ENCODE results near the gene PNPLA4. TPM values are rescaled to one million over a fixed set of nuclear protein-coding genes. Genes with fewer than 3 reads are reported as not detected.

Gene PNPLA4
- total and polyA plus RNA-seq, 2 experiments from 2014 or later: 19.4 to 20.0 TPM

DNA sequence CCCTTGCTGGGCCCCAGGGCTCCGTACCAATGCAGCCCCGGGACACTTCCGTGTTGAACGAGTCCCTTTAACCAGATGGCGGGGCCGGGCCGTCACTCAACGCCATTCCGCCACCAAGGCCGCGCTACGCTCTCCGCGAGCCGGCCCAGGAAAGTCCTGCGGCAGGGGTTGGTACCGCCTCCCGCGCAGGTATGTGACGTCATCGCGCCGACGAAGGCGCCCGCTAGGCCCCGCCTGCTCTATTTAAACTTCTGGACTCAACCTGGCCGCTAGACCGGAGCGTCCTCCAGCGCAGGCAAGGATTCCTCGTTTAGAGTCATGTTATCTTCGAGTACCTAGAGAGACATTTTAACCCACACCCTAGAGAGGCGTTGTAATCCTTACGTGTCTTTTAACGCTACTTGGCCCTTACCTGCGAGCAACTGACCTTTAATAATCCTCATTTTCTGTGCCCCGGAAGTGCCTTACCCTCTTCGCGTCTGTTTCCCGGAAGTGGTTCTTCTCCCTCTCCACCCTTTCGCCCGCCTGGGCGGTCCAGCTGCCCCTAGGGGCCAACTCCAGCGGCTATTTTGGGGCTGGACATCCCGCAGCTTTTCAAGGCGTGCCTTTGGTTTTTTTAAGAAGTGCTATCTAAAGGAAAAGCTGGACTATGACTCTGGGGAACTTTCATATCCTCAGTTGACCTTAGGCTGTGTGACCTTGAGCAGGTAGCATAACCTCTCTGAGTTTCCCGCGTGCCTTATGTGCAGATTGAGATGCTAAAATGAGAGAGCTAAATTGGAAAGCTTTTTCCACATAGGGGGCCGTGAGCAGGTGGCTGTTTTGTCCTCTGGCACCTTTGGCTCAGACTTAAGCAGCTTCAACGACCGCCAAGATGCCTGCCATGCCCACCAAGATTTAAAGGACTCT, at the start of gene PNPLA4 (continued):
- TF ChIP-seq, protein P1, sequence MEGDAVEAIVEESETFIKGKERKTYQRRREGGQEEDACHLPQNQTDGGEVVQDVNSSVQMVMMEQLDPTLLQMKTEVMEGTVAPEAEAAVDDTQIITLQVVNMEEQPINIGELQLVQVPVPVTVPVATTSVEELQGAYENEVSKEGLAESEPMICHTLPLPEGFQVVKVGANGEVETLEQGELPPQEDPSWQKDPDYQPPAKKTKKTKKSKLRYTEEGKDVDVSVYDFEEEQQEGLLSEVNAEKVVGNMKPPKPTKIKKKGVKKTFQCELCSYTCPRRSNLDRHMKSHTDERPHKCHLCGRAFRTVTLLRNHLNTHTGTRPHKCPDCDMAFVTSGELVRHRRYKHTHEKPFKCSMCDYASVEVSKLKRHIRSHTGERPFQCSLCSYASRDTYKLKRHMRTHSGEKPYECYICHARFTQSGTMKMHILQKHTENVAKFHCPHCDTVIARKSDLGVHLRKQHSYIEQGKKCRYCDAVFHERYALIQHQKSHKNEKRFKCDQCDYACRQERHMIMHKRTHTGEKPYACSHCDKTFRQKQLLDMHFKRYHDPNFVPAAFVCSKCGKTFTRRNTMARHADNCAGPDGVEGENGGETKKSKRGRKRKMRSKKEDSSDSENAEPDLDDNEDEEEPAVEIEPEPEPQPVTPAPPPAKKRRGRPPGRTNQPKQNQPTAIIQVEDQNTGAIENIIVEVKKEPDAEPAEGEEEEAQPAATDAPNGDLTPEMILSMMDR (conservative IDR thresholded peaks at IDR 0.05; ENCODE audit: low read depth in 2 of 2): peak; percentile 27 to 51; a peak in 3 of 4 replicates

- H3K27me3 Mint-ChIP-seq (ENCODE audit: insufficient read depth, low read depth, poor library complexity): peaks cover 1% of the 10 kb centered on the region
- no peak overlapping the region for H3K4me3 ChIP-seq
- no peaks in the 10 kb centered on the region for H3F3A ChIP-seq (replicated peaks; ENCODE audit: low read depth)
- 0 out of 3 replicates have a peak, but pooled peaks cover under 1% of the 10 kb centered on the region for H3K9me3 Mint-ChIP-seq
- ATAC-seq (no peak), DNase-seq (ENCODE audit: low spot score) (no peak)
- no peaks in the 10 kb centered on the region for H3K4me1 ChIP-seq (ENCODE audit: insufficient read depth)
- no peak overlapping the region for H2AFZ ChIP-seq
- H3K36me3 Mint-ChIP-seq (ENCODE audit: low read depth): no peaks in the 10 kb centered on the region
- no peak overlapping the region for H3K4me3 Mint-ChIP-seq
- H3K4me2 ChIP-seq: no peak overlapping the region
- H3K27ac ChIP-seq (ENCODE audit: low read depth): no peak overlapping the region
- H3K36me3 ChIP-seq (ENCODE audit: insufficient read depth): no peaks in the 10 kb centered on the region
- H3K4me1 Mint-ChIP-seq: no peaks in the 10 kb centered on the region
- H4K20me1 ChIP-seq (replicated peaks; ENCODE audit: insufficient read depth): no peaks in the 10 kb centered on the region
- no peak overlapping the region for H3K27ac Mint-ChIP-seq
- H3K9me2 ChIP-seq (ENCODE audit: insufficient read depth): no peaks in the 10 kb centered on the region
- no peaks in the 10 kb centered on the region for H3K27me3 ChIP-seq (ENCODE audit: insufficient read depth)
- no peaks in the 10 kb centered on the region for H3K79me2 ChIP-seq (replicated peaks; ENCODE audit: insufficient read depth)
- no peak for TF ChIP-seq CREB1 (CRISPR knock-in tag; IDR thresholded peaks at IDR 0.05; ENCODE audit: low read depth)
- no peak for TF ChIP-seq POLR2AphosphoS5 (IDR thresholded peaks at IDR 0.05; ENCODE audit: low read depth)
- no peak for TF ChIP-seq NANOG (IDR thresholded peaks at IDR 0.05; ENCODE audit: borderline replicate concordance)
- TF ChIP-seq ZNF114 (CRISPR knock-in tag; IDR thresholded peaks at IDR 0.05): no peak
- TF ChIP-seq, protein P2, sequence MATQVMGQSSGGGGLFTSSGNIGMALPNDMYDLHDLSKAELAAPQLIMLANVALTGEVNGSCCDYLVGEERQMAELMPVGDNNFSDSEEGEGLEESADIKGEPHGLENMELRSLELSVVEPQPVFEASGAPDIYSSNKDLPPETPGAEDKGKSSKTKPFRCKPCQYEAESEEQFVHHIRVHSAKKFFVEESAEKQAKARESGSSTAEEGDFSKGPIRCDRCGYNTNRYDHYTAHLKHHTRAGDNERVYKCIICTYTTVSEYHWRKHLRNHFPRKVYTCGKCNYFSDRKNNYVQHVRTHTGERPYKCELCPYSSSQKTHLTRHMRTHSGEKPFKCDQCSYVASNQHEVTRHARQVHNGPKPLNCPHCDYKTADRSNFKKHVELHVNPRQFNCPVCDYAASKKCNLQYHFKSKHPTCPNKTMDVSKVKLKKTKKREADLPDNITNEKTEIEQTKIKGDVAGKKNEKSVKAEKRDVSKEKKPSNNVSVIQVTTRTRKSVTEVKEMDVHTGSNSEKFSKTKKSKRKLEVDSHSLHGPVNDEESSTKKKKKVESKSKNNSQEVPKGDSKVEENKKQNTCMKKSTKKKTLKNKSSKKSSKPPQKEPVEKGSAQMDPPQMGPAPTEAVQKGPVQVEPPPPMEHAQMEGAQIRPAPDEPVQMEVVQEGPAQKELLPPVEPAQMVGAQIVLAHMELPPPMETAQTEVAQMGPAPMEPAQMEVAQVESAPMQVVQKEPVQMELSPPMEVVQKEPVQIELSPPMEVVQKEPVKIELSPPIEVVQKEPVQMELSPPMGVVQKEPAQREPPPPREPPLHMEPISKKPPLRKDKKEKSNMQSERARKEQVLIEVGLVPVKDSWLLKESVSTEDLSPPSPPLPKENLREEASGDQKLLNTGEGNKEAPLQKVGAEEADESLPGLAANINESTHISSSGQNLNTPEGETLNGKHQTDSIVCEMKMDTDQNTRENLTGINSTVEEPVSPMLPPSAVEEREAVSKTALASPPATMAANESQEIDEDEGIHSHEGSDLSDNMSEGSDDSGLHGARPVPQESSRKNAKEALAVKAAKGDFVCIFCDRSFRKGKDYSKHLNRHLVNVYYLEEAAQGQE (IDR thresholded peaks at IDR 0.05; ENCODE audit: unreplicated experiment): no peak
- TF ChIP-seq ZNF462 (CRISPR knock-in tag; IDR thresholded peaks at IDR 0.05): no peak
- no peak for TF ChIP-seq JUNB (IDR thresholded peaks at IDR 0.05; ENCODE audit: unreplicated experiment)
- TF ChIP-seq ZNF331 (CRISPR knock-in tag; IDR thresholded peaks at IDR 0.05; ENCODE audit: low read depth): no peak
- TF ChIP-seq, protein P3, sequence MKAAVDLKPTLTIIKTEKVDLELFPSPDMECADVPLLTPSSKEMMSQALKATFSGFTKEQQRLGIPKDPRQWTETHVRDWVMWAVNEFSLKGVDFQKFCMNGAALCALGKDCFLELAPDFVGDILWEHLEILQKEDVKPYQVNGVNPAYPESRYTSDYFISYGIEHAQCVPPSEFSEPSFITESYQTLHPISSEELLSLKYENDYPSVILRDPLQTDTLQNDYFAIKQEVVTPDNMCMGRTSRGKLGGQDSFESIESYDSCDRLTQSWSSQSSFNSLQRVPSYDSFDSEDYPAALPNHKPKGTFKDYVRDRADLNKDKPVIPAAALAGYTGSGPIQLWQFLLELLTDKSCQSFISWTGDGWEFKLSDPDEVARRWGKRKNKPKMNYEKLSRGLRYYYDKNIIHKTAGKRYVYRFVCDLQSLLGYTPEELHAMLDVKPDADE (IDR thresholded peaks at IDR 0.05): no peak
- TF ChIP-seq STAT1 (IDR thresholded peaks at IDR 0.05; ENCODE audit: unreplicated experiment): no peak
- no peak for TF ChIP-seq EZH2phosphoT487 (IDR thresholded peaks at IDR 0.05; ENCODE audit: unreplicated experiment)
These were observed 45.4 kb upstream of the PNPLA4 start for GRCh38 chrX:7972586-7972985.

All from GM23338 (cell line).